IMR-90 (cell line): ENCODE measurements around the gene DBH.

ENCODE experiments used
- BHLHE40 ChIP-seq: fragments of 150-350 bp; IDR thresholded peaks from 2 replicates; pipeline ENCODE4 v1.6.1; 2016; ENCODE audit warnings: mild to moderate bottlenecking, low read depth, low read length
- CTCF ChIP-seq: conservative IDR thresholded peaks from 2 replicates; pipeline ENCODE4 v1.5.1; 2012; ENCODE audit warnings: mild to moderate bottlenecking, low read depth, low read length, improper control_type of control experiment
- NFE2L2 ChIP-seq: fragments of 150-350 bp; IDR thresholded peaks from 2 replicates; pipeline ENCODE4 v1.6.1; 2016; ENCODE audit warnings: low read depth, mild to moderate bottlenecking, low read length

- TF ChIP-seq CTCF (no peak), BHLHE40 (no peak), NFE2L2 (no peak)
Observed at GRCh38 chr9:133654736-133655657, 18.8 kb downstream of the DBH start.
